ENCODE data around the gene MTHFR. TPM values are rescaled to one million over a fixed set of nuclear protein-coding genes. Genes with fewer than 3 reads are reported as not detected.
A peak's percentile ranks its signal among the peaks of the same experiment; 100 is the strongest.

The MTHFR gene
- total and polyA plus RNA-seq, 2 of the 8 experiments (the other 6 are each of a cell fraction or from before 2014, with no cell fraction given): 8.7 to 18.5 TPM

DNA sequence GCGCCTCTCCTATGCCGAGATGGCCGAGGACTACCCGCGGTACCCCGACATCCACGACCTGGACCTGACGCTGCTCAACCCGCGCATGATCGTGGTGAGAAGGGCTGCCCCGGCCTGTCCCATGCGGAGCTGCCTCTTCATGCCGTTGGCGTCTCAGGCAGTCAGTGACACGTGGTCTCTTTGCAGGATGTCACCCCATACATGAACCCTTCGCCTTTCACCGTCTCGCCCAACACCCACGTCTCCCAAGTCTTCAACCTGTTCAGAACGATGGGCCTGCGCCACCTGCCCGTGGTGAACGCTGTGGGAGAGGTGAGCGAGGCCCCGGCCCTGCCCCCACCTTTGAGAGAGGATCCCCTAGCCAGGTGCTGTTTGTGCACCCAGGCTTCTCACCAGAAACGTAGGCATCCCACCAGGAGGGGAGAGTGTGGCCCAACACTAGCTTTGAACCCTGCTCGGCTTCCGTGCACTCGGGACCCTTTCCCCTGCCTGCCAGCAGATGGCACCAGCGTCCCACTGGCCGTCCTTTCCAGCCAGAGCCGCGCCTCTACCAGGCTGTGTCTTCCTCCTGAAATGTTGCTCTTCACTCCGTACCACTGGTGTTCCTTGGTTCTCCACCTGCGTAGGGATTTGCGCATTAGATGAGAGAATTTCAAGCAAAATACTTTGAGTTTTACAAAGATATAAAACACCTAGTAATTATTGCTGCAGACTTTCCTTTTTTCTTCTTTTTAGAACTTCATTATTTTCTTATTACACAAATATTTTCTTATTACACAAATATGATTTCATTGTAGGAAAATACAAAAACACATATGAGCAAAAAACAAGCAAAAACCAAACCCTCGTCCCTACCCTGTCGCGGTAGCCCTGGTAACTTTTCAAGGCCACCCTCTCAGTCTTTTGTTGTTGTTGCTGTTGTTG, 32.8 kb upstream of the MTHFR start (continued):
- TF ChIP-seq ASH2L (IDR thresholded peaks at IDR 0.05; ENCODE audit: low read length) (no peak), BCL11A (IDR thresholded peaks at IDR 0.05; ENCODE audit: low read depth in 2 of 2, low read length in 2 of 2) (no peak), SP2 (IDR thresholded peaks at IDR 0.05; ENCODE audit: low read length) (no peak), CBX5 (IDR thresholded peaks at IDR 0.05; ENCODE audit: low read depth, low read length) (no peak), FOSL1 (IDR thresholded peaks at IDR 0.05; ENCODE audit: insufficient read depth, low read depth, low read length) (no peak), TAF1 (IDR thresholded peaks at IDR 0.05; ENCODE audit: low read depth, low read length) (no peak), SIN3A (conservative IDR thresholded peaks at IDR 0.05 in 1 of 2, IDR thresholded peaks at IDR 0.05 in 1 of 2; ENCODE audit: low read depth in 1 of 2, low read length in 2 of 2) (0 out of 4 replicates have a peak, but pooled peaks of 1 of the 2 experiments have one; percentile 52), TAF7 (optimal IDR thresholded peaks at IDR 0.05; ENCODE audit: borderline replicate concordance, low read depth, low read length) (no peak), EZH2 (IDR thresholded peaks at IDR 0.05; ENCODE audit: low read depth, low read length, severe bottlenecking) (no peak), RNF2 (IDR thresholded peaks at IDR 0.05; ENCODE audit: borderline replicate concordance, low read depth, low read length, missing control alignments, poor library complexity, severe bottlenecking) (no peak), RAD21 (IDR thresholded peaks at IDR 0.05 in 1 of 2, conservative IDR thresholded peaks at IDR 0.05 in 1 of 2; ENCODE audit: low read depth in 2 of 2, low read length in 2 of 2) (peak; percentile 98), TCF12 (IDR thresholded peaks at IDR 0.05; ENCODE audit: low read depth, low read length) (no peak), HDAC2 (IDR thresholded peaks at IDR 0.05; ENCODE audit: borderline replicate concordance in 1 of 2, low read depth in 2 of 2, low read length in 2 of 2) (no peak), POLR2AphosphoS5 (IDR thresholded peaks at IDR 0.05; ENCODE audit: low read depth, low read length) (no peak; the same call in 1 of the 2 replicates), HDAC6 (IDR thresholded peaks at IDR 0.05; ENCODE audit: low read depth, low read length) (no peak), SRF (IDR thresholded peaks at IDR 0.05; ENCODE audit: low read depth, low read length) (no peak)
- TF ChIP-seq, protein P1, sequence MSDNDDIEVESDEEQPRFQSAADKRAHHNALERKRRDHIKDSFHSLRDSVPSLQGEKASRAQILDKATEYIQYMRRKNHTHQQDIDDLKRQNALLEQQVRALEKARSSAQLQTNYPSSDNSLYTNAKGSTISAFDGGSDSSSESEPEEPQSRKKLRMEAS (IDR thresholded peaks at IDR 0.05): no peak
- TF ChIP-seq, protein P2, sequence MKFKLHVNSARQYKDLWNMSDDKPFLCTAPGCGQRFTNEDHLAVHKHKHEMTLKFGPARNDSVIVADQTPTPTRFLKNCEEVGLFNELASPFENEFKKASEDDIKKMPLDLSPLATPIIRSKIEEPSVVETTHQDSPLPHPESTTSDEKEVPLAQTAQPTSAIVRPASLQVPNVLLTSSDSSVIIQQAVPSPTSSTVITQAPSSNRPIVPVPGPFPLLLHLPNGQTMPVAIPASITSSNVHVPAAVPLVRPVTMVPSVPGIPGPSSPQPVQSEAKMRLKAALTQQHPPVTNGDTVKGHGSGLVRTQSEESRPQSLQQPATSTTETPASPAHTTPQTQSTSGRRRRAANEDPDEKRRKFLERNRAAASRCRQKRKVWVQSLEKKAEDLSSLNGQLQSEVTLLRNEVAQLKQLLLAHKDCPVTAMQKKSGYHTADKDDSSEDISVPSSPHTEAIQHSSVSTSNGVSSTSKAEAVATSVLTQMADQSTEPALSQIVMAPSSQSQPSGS (IDR thresholded peaks at IDR 0.05; ENCODE audit: low read length): no peak
- TF ChIP-seq, protein P3, sequence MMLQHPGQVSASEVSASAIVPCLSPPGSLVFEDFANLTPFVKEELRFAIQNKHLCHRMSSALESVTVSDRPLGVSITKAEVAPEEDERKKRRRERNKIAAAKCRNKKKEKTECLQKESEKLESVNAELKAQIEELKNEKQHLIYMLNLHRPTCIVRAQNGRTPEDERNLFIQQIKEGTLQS (IDR thresholded peaks at IDR 0.05; ENCODE audit: insufficient read depth, low read depth, low read length): no peak

Measured in H1 (cell line).